ENCODE data around the gene VRK2. TPM values are rescaled to one million over a fixed set of nuclear protein-coding genes. Genes with fewer than 3 reads are reported as not detected.

The VRK2 gene
- total and polyA plus RNA-seq, 2 experiments from 2014 or later: 19.0 to 22.5 TPM

DNA sequence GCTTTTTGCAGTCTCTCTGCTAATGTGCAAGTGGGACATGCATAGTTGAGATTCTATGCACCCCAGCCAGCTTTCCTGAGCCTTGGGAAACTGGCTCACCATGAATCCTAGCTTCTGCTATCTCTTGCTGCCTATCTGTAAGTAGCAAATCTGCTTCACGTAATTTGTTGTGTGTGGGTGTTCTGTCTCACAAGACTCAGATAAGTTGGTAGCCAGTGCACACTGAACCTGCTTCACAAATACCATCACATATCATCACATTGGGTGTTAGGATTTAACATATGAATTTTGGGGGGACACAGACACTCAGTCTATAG is 13.9 kb upstream of the VRK2 start (continued):
- TF ChIP-seq, protein P1, sequence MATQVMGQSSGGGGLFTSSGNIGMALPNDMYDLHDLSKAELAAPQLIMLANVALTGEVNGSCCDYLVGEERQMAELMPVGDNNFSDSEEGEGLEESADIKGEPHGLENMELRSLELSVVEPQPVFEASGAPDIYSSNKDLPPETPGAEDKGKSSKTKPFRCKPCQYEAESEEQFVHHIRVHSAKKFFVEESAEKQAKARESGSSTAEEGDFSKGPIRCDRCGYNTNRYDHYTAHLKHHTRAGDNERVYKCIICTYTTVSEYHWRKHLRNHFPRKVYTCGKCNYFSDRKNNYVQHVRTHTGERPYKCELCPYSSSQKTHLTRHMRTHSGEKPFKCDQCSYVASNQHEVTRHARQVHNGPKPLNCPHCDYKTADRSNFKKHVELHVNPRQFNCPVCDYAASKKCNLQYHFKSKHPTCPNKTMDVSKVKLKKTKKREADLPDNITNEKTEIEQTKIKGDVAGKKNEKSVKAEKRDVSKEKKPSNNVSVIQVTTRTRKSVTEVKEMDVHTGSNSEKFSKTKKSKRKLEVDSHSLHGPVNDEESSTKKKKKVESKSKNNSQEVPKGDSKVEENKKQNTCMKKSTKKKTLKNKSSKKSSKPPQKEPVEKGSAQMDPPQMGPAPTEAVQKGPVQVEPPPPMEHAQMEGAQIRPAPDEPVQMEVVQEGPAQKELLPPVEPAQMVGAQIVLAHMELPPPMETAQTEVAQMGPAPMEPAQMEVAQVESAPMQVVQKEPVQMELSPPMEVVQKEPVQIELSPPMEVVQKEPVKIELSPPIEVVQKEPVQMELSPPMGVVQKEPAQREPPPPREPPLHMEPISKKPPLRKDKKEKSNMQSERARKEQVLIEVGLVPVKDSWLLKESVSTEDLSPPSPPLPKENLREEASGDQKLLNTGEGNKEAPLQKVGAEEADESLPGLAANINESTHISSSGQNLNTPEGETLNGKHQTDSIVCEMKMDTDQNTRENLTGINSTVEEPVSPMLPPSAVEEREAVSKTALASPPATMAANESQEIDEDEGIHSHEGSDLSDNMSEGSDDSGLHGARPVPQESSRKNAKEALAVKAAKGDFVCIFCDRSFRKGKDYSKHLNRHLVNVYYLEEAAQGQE (IDR thresholded peaks at IDR 0.05; ENCODE audit: unreplicated experiment): no peak
- TF ChIP-seq EZH2 (IDR thresholded peaks at IDR 0.05; ENCODE audit: low read depth, unreplicated experiment) (no peak), POLR2AphosphoS5 (IDR thresholded peaks at IDR 0.05; ENCODE audit: low read depth) (no peak), ZNF331 (CRISPR knock-in tag; IDR thresholded peaks at IDR 0.05; ENCODE audit: low read depth) (no peak)

DNA sequence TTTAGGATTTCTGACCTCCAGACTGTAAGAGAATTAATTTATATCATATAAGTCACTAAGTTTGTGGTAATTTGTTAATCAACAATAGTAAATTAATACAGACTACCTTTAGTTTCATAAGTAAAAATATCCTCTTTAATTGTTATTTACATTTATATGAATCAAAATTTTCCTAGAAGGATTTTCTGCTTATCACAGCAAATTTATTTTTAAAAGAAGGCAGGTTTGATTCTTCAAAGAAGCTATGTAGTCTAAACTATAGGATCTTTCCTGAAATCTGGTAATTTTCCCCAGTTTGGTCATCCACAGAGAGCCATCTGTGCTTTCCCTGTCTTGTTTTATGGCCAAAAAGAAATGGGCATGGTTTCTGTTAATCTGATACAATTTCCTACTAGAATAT is 13.1 kb upstream of the VRK2 start:
- no peak for DNase-seq (ENCODE audit: low spot score)
- no peak overlapping the region for H3K27ac ChIP-seq (ENCODE audit: low read depth)
- TF ChIP-seq, protein P1 (IDR thresholded peaks at IDR 0.05; ENCODE audit: unreplicated experiment): no peak
- TF ChIP-seq CREB1 (CRISPR knock-in tag; IDR thresholded peaks at IDR 0.05; ENCODE audit: low read depth): no peak
- no peak for TF ChIP-seq STAT1 (IDR thresholded peaks at IDR 0.05; ENCODE audit: unreplicated experiment)
- TF ChIP-seq EZH2 (IDR thresholded peaks at IDR 0.05; ENCODE audit: low read depth, unreplicated experiment): no peak
- TF ChIP-seq JUNB (IDR thresholded peaks at IDR 0.05; ENCODE audit: unreplicated experiment): no peak
- TF ChIP-seq, protein P2, sequence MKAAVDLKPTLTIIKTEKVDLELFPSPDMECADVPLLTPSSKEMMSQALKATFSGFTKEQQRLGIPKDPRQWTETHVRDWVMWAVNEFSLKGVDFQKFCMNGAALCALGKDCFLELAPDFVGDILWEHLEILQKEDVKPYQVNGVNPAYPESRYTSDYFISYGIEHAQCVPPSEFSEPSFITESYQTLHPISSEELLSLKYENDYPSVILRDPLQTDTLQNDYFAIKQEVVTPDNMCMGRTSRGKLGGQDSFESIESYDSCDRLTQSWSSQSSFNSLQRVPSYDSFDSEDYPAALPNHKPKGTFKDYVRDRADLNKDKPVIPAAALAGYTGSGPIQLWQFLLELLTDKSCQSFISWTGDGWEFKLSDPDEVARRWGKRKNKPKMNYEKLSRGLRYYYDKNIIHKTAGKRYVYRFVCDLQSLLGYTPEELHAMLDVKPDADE (IDR thresholded peaks at IDR 0.05): no peak
- TF ChIP-seq ZNF114 (CRISPR knock-in tag; IDR thresholded peaks at IDR 0.05): no peak
- TF ChIP-seq POLR2AphosphoS5 (IDR thresholded peaks at IDR 0.05; ENCODE audit: low read depth): no peak
- TF ChIP-seq, protein P3, sequence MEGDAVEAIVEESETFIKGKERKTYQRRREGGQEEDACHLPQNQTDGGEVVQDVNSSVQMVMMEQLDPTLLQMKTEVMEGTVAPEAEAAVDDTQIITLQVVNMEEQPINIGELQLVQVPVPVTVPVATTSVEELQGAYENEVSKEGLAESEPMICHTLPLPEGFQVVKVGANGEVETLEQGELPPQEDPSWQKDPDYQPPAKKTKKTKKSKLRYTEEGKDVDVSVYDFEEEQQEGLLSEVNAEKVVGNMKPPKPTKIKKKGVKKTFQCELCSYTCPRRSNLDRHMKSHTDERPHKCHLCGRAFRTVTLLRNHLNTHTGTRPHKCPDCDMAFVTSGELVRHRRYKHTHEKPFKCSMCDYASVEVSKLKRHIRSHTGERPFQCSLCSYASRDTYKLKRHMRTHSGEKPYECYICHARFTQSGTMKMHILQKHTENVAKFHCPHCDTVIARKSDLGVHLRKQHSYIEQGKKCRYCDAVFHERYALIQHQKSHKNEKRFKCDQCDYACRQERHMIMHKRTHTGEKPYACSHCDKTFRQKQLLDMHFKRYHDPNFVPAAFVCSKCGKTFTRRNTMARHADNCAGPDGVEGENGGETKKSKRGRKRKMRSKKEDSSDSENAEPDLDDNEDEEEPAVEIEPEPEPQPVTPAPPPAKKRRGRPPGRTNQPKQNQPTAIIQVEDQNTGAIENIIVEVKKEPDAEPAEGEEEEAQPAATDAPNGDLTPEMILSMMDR (conservative IDR thresholded peaks at IDR 0.05; ENCODE audit: low read depth in 2 of 2): no peak

More for the DNA sequence above, 13.1 kb upstream of the VRK2 start:
- peaks cover 5% of the 10 kb centered on the region; the same call in 2 of the 3 replicates for H3K9me3 Mint-ChIP-seq
- H3K36me3 ChIP-seq (ENCODE audit: insufficient read depth): no peaks in the 10 kb centered on the region
- no peak overlapping the region for H3K27ac Mint-ChIP-seq
- H3K27me3 ChIP-seq (ENCODE audit: insufficient read depth): no peaks in the 10 kb centered on the region
- peaks cover 10% of the 10 kb centered on the region for H3K36me3 Mint-ChIP-seq (ENCODE audit: low read depth)
- H3K4me2 ChIP-seq: no peak overlapping the region
- ATAC-seq: no peak
- H3K9me2 ChIP-seq (ENCODE audit: insufficient read depth): no peaks in the 10 kb centered on the region
- H3K4me1 Mint-ChIP-seq: peaks cover 4% of the 10 kb centered on the region; the same call in 2 of the 3 replicates
- no peaks in the 10 kb centered on the region for H4K20me1 ChIP-seq (replicated peaks; ENCODE audit: insufficient read depth)
- no peaks in the 10 kb centered on the region for H3F3A ChIP-seq (replicated peaks; ENCODE audit: low read depth)
- no peaks in the 10 kb centered on the region for H3K27me3 Mint-ChIP-seq (ENCODE audit: insufficient read depth, low read depth, poor library complexity)
- H3K4me1 ChIP-seq (ENCODE audit: insufficient read depth): 0 out of 2 replicates have a peak, but pooled peaks cover 3% of the 10 kb centered on the region
- H3K4me3 Mint-ChIP-seq: no peak overlapping the region
- H3K4me3 ChIP-seq: no peak overlapping the region
- no peaks in the 10 kb centered on the region for H3K79me2 ChIP-seq (replicated peaks; ENCODE audit: insufficient read depth)
- H2AFZ ChIP-seq: no peak overlapping the region

Measured in GM23338 (cell line).